ENCODE results near the gene TNFRSF13B. TPM values are rescaled to one million over a fixed set of nuclear protein-coding genes. Genes with fewer than 3 reads are reported as not detected.
A peak's percentile ranks its signal among the peaks of the same experiment; 100 is the strongest.

Gene TNFRSF13B
- total RNA-seq, 1 experiment from 2014 or later, result 0.28 TPM

GRCh38 chr17:16980813-16981731, 9.2 kb upstream of the TNFRSF13B start:
- peak overlapping the region; percentile 0; the same call in 1 of the 2 replicates for H3K14ac ChIP-seq (ENCODE audit: insufficient read depth, low read length)
- no peak overlapping the region for H3K56ac ChIP-seq (ENCODE audit: insufficient read length, low read depth, low read length)
- no peaks in the 10 kb centered on the region for H3K4me1 ChIP-seq (ENCODE audit: insufficient read depth, low read length)
- no peak overlapping the region for H2BK15ac ChIP-seq (ENCODE audit: low read depth, low read length)
- H2BK120ac ChIP-seq (ENCODE audit: low read depth, low read length, poor library complexity, severe bottlenecking), result no peak overlapping the region
- no peak overlapping the region for H3K9ac ChIP-seq (ENCODE audit: extremely low read depth, insufficient read length, low read length)
- no peak overlapping the region for H3K4me2 ChIP-seq (ENCODE audit: insufficient read depth, insufficient read length, low read length)
- H3K4me1 Mint-ChIP-seq, result peaks cover 7 to 13% of the 10 kb centered on the region in 2 experiments
- no peak overlapping the region for H4K5ac ChIP-seq (ENCODE audit: insufficient read length, low read depth, low read length)
- H3K4me3 Mint-ChIP-seq, result no peak overlapping the region
- peak; percentile 36 for DNase-seq
- H2AFZ ChIP-seq (ENCODE audit: low read length), result no peak overlapping the region
- no peaks in the 10 kb centered on the region for H3K36me3 Mint-ChIP-seq (ENCODE audit: insufficient read depth in 1 of 3, low read depth in 3 of 3)
- H3K27ac ChIP-seq (ENCODE audit: insufficient read length, low read depth, low read length), result no peak overlapping the region
- H3K23ac ChIP-seq (ENCODE audit: insufficient read length, low read depth, low read length), result no peak overlapping the region
- H4K20me1 ChIP-seq (ENCODE audit: control insufficient read depth, insufficient read depth, insufficient read length), result no peaks in the 10 kb centered on the region
- TF ChIP-seq CTCF (conservative IDR thresholded peaks at IDR 0.05), result no peak
- no peak overlapping the region for H4K91ac ChIP-seq (ENCODE audit: insufficient read length, low read depth, low read length)
- H2BK20ac ChIP-seq (ENCODE audit: low read depth, low read length, poor library complexity, severe bottlenecking), result no peak overlapping the region
- peak overlapping the region; percentile 21 for H2BK5ac ChIP-seq (ENCODE audit: insufficient read length, low read length)
- H3K23me2 ChIP-seq (ENCODE audit: insufficient read length, low read depth, low read length, poor library complexity, severe bottlenecking), result no peaks in the 10 kb centered on the region
- H3T11ph ChIP-seq (ENCODE audit: low read length), result no peak overlapping the region
- no peaks in the 10 kb centered on the region for H3K79me2 ChIP-seq (ENCODE audit: insufficient read depth, low read length)
- H3K79me1 ChIP-seq (ENCODE audit: insufficient read depth, low read depth, low read length, poor library complexity, severe bottlenecking), result no peaks in the 10 kb centered on the region
- H4K8ac ChIP-seq (replicated peaks; ENCODE audit: insufficient read length, low read depth, low read length), result no peak overlapping the region
- H3K9me3 ChIP-seq (ENCODE audit: control insufficient read depth, low read depth, low read length), result no peaks in the 10 kb centered on the region
- no peaks in the 10 kb centered on the region for H3K27me3 ChIP-seq (ENCODE audit: insufficient read depth, low read length)
- H3K18ac ChIP-seq (ENCODE audit: insufficient read length, low read depth, low read length), result no peak overlapping the region
- no peak overlapping the region for H2AK5ac ChIP-seq (ENCODE audit: insufficient read length, low read length)
- H2BK12ac ChIP-seq (ENCODE audit: insufficient read length, low read depth, low read length), result no peak overlapping the region
- H3K27me3 Mint-ChIP-seq (ENCODE audit: low read depth), result peaks cover 1% of the 10 kb centered on the region; the same call in 1 of the 2 replicates
- no peak overlapping the region for H3K4ac ChIP-seq (ENCODE audit: low read depth, low read length)
- no peak overlapping the region for H3K27ac Mint-ChIP-seq
- H3K9me3 Mint-ChIP-seq, result no peaks in the 10 kb centered on the region
- WGBS (ENCODE audit: extremely low coverage, insufficient read length, low lambda C conversion rate), result no CpG with 5 or more reads among the region's 26 CpGs

Data from H9 (cell line).